GM23338 (cell line): Measurements from ENCODE around the gene INO80. TPM values are rescaled to one million over a fixed set of nuclear protein-coding genes. Genes with fewer than 3 reads are reported as not detected.
A peak's percentile ranks its signal among the peaks of the same experiment; 100 is the strongest.

Experiments used
- ATAC-seq: fragments of 200-7000 bp; cut with Tn5 transposase; 3 replicates; pipeline ENCODE4 v1.9.1; 2020
- DNase-seq: peaks from one replicate; pipeline ENCODE4 v3.0.0-alpha.2; 2015; ENCODE audit warnings: low spot score
- H2AFZ ChIP-seq: fragments of 200-600 bp; sonication (generic); 2 replicates; pipeline ENCODE4 v1.8.0; 2016; ENCODE audit warnings: antibody characterized with exemption, mild to moderate bottlenecking, moderate library complexity
- H3F3A ChIP-seq: fragments of 200-600 bp; sonication (generic); replicated peaks from 2 replicates; pipeline ENCODE4 v1.8.0; 2017; ENCODE audit warnings: antibody characterized with exemption, mixed run types, low read depth
- H3K27ac ChIP-seq: fragments of 200-600 bp; sonication (generic); 2 replicates; pipeline ENCODE4 v1.6.1; 2016; ENCODE audit warnings: low read depth
- H3K27me3 ChIP-seq: fragments of 200-600 bp; sonication (generic); 2 replicates; pipeline ENCODE4 v1.8.0; 2016; ENCODE audit warnings: mild to moderate bottlenecking, mixed run types, moderate library complexity; ENCODE audit not compliant: insufficient read depth
- H3K36me3 ChIP-seq: fragments of 200-600 bp; sonication (generic); 2 replicates; pipeline ENCODE4 v1.8.0; 2016; ENCODE audit warnings: mild to moderate bottlenecking; ENCODE audit not compliant: insufficient read depth
- H3K4me1 ChIP-seq: fragments of 200-600 bp; sonication (generic); 2 replicates; pipeline ENCODE4 v1.8.0; 2016; ENCODE audit warnings: mild to moderate bottlenecking, moderate library complexity; ENCODE audit not compliant: insufficient read depth
- H3K4me2 ChIP-seq: fragments of 200-600 bp; sonication (generic); 2 replicates; pipeline ENCODE4 v1.7.1; 2017; ENCODE audit warnings: mixed run types
- H3K4me3 ChIP-seq: fragments of 200-600 bp; sonication (generic); 2 replicates; pipeline ENCODE4 v1.6.1; 2016; ENCODE audit warnings: mixed run types
- H3K79me2 ChIP-seq: fragments of 200-600 bp; sonication (generic); replicated peaks from 2 replicates; pipeline ENCODE4 v1.8.0; 2017; ENCODE audit warnings: mild to moderate bottlenecking; ENCODE audit not compliant: insufficient read depth
- H3K9me2 ChIP-seq: fragments of 200-600 bp; sonication (generic); 2 replicates; pipeline ENCODE4 v1.8.0; 2017; ENCODE audit not compliant: insufficient read depth
- H4K20me1 ChIP-seq: fragments of 200-600 bp; sonication (generic); replicated peaks from 2 replicates; pipeline ENCODE4 v1.8.0; 2017; ENCODE audit warnings: mild to moderate bottlenecking; ENCODE audit not compliant: insufficient read depth
- H3K27ac Mint-ChIP-seq: 2 replicates; pipeline ENCODE4 v1.8.0; 2020; ENCODE audit warnings: inconsistent platforms, mild to moderate bottlenecking, moderate library complexity, mixed read lengths
- H3K27me3 Mint-ChIP-seq: 3 replicates; pipeline ENCODE4 v1.8.0; 2022; ENCODE audit warnings: low read depth, mild to moderate bottlenecking, moderate library complexity, mixed read lengths, inconsistent platforms; ENCODE audit not compliant: insufficient read depth, poor library complexity
- H3K36me3 Mint-ChIP-seq: 3 replicates; pipeline ENCODE4 v1.8.0; 2021; ENCODE audit warnings: low read depth, mild to moderate bottlenecking, inconsistent platforms, moderate library complexity, mixed read lengths
- H3K4me1 Mint-ChIP-seq: 3 replicates; pipeline ENCODE4 v1.8.0; 2020; ENCODE audit warnings: mild to moderate bottlenecking, inconsistent platforms, mixed read lengths
- H3K4me3 Mint-ChIP-seq: 3 replicates; pipeline ENCODE4 v1.8.0; 2021; ENCODE audit warnings: moderate library complexity, mild to moderate bottlenecking, inconsistent platforms, mixed read lengths
- H3K9me3 Mint-ChIP-seq: 3 replicates; pipeline ENCODE4 v1.8.0; 2020; ENCODE audit warnings: moderate library complexity, mild to moderate bottlenecking, inconsistent platforms, mixed read lengths
- CREB1 ChIP-seq: fragments of 250-450 bp; sonication (Bioruptor Pico); IDR thresholded peaks from 2 replicates; pipeline ENCODE4 v1.5.0; 2020; ENCODE audit warnings: low read depth, mild to moderate bottlenecking, moderate library complexity
- CTCF ChIP-seq, 2 experiments: fragments of 200-600 bp in 1 of 2; sonication (generic) in 1 of 2; conservative IDR thresholded peaks; 2 replicates each; pipeline versions ENCODE4 v1.5.1 to v1.6.1; 2016 to 2017; ENCODE audit warnings: antibody characterized with exemption in 2 of 2, low read depth in 2 of 2, mild to moderate bottlenecking in 2 of 2, moderate library complexity in 1 of 2
- ETS1 ChIP-seq: IDR thresholded peaks from 2 replicates; pipeline ENCODE4 v1.6.1; 2016; ENCODE audit warnings: antibody characterized with exemption
- EZH2 ChIP-seq: fragments of 200-600 bp; sonication (generic); IDR thresholded peaks from one replicate; pipeline ENCODE4 v1.8.0; 2017; ENCODE audit warnings: antibody characterized with exemption, mild to moderate bottlenecking, low read depth; ENCODE audit not compliant: unreplicated experiment
- EZH2phosphoT487 ChIP-seq: fragments of 200-600 bp; sonication (generic); IDR thresholded peaks from one replicate; pipeline ENCODE4 v1.8.1; 2018; ENCODE audit warnings: antibody characterized with exemption; ENCODE audit not compliant: unreplicated experiment
- JUNB ChIP-seq: IDR thresholded peaks from one replicate; pipeline ENCODE4 v1.6.1; 2016; ENCODE audit warnings: antibody characterized with exemption; ENCODE audit not compliant: unreplicated experiment
- NANOG ChIP-seq: IDR thresholded peaks from 2 replicates; pipeline ENCODE4 v1.6.1; 2016; ENCODE audit warnings: antibody characterized with exemption, borderline replicate concordance
- POLR2AphosphoS5 ChIP-seq: IDR thresholded peaks from 2 replicates; pipeline ENCODE4 v1.6.1; 2016; ENCODE audit warnings: antibody characterized with exemption, low read depth
- REST ChIP-seq: IDR thresholded peaks from one replicate; pipeline ENCODE4 v1.6.1; 2018; ENCODE audit warnings: antibody characterized with exemption; ENCODE audit not compliant: unreplicated experiment
- STAT1 ChIP-seq: IDR thresholded peaks from one replicate; pipeline ENCODE4 v1.6.1; 2016; ENCODE audit warnings: antibody characterized with exemption; ENCODE audit not compliant: unreplicated experiment
- ZNF114 ChIP-seq: fragments of 250-450 bp; sonication (Bioruptor Pico); IDR thresholded peaks from 2 replicates; pipeline ENCODE4 v1.5.0; 2020; ENCODE audit warnings: mild to moderate bottlenecking, moderate library complexity
- ZNF331 ChIP-seq: fragments of 250-450 bp; sonication (Bioruptor Pico); IDR thresholded peaks from 2 replicates; pipeline ENCODE4 v1.5.0; 2020; ENCODE audit warnings: low read depth, mild to moderate bottlenecking, moderate library complexity
- ZNF462 ChIP-seq: fragments of 250-450 bp; sonication (Bioruptor Pico); IDR thresholded peaks from 2 replicates; pipeline ENCODE4 v1.5.0; 2020; ENCODE audit warnings: mild to moderate bottlenecking, moderate library complexity
- polyA plus RNA-seq: library from polyadenylated mRNA; unstranded; fragments of >200 nt; fragmentation: Nextera tagmentation; extraction: Ambion mirVana; gene quantifications from 2 replicates; pipeline ENCODE4 v1.2.1, GENCODE V29; 2016
- total RNA-seq: library from RNA; depleted of rRNA; stranded (reverse); fragments of >200 nt; shearing (Covaris generic); gene quantifications from 2 replicates; pipeline ENCODE4 v1.2.3, GENCODE V29; 2014

The INO80 gene
- total and polyA plus RNA-seq, 2 experiments from 2014 or later, result 6.5 to 24.9 TPM

GRCh38 chr15:41125931-41126642, 10.0 kb upstream of the INO80 start:
- no peak overlapping the region for H3K4me3 Mint-ChIP-seq
- Histone ChIP-seq H3K27me3 (no peaks in the 10 kb centered on the region), H4K20me1 (no peaks in the 10 kb centered on the region), H3F3A (no peaks in the 10 kb centered on the region), H3K4me3 (no peak overlapping the region), H3K4me1 (no peaks in the 10 kb centered on the region), H3K36me3 (no peaks in the 10 kb centered on the region), H3K4me2 (no peak overlapping the region), H3K9me2 (no peaks in the 10 kb centered on the region), H3K27ac (no peak overlapping the region), H2AFZ (peak overlapping the region; percentile 89; the same call in 1 of the 2 replicates), H3K79me2 (no peaks in the 10 kb centered on the region)
- peaks cover 6% of the 10 kb centered on the region for H3K27me3 Mint-ChIP-seq
- DNase-seq, result no peak
- no peaks in the 10 kb centered on the region for H3K36me3 Mint-ChIP-seq
- no peak overlapping the region for H3K27ac Mint-ChIP-seq
- ATAC-seq, result peak; percentile 27; the same call in 1 of the 3 replicates
- TF ChIP-seq ETS1, result no peak
- TF ChIP-seq STAT1, result no peak
- no peak for TF ChIP-seq CREB1 (CRISPR knock-in tag)
- no peak for TF ChIP-seq EZH2
- TF ChIP-seq CTCF (conservative IDR thresholded peaks at IDR 0.05; ENCODE audit: low read depth in 2 of 2), result no peak
- TF ChIP-seq REST, result no peak
- no peak for TF ChIP-seq ZNF462 (CRISPR knock-in tag)
- TF ChIP-seq ZNF114 (CRISPR knock-in tag), result no peak
- no peak for TF ChIP-seq EZH2phosphoT487
- TF ChIP-seq JUNB, result no peak
- TF ChIP-seq NANOG, result no peak
- TF ChIP-seq ZNF331, result no peak
- TF ChIP-seq POLR2AphosphoS5, result no peak
- no peaks in the 10 kb centered on the region for H3K9me3 Mint-ChIP-seq
- H3K4me1 Mint-ChIP-seq, result no peaks in the 10 kb centered on the region
